K562 (cell line): ENCODE results near the gene NOP14. TPM values are rescaled to one million over a fixed set of nuclear protein-coding genes. Genes with fewer than 3 reads are reported as not detected.

Experiments
- BCLAF1 ChIP-seq, 2 experiments: fragments of 450-650 bp in 1 of 2; IDR thresholded peaks; 2 replicates each; pipeline ENCODE4 v1.6.1; 2011 to 2017; ENCODE audit warnings: low read depth in 2 of 2, antibody characterized with exemption in 1 of 2, borderline replicate concordance in 1 of 2, low read length in 1 of 2, mild to moderate bottlenecking in 1 of 2, mixed read lengths in 1 of 2; ENCODE audit not compliant: control insufficient read depth in 1 of 2
- BDP1 ChIP-seq: IDR thresholded peaks from 3 replicates; pipeline ENCODE4 v1.6.1; 2011; ENCODE audit not compliant: insufficient read length, insufficient read depth
- CHD4 ChIP-seq: fragments of 200-600 bp; sonication (generic); IDR thresholded peaks from 3 replicates; pipeline ENCODE4 v1.6.1; 2012; ENCODE audit warnings: low read depth, mild to moderate bottlenecking, mixed read lengths, low read length, inconsistent platforms; ENCODE audit not compliant: insufficient read depth, insufficient replicate concordance, poor library complexity, severe bottlenecking
- CREB3 ChIP-seq: fragments of 450-650 bp; conservative IDR thresholded peaks from 2 replicates; pipeline ENCODE4 v1.6.1; 2016; ENCODE audit warnings: missing genetic modification characterization, low read depth, mild to moderate bottlenecking, missing compliant biosample characterization, moderate library complexity
- DPF2 ChIP-seq: fragments of 450-650 bp; IDR thresholded peaks from 2 replicates; pipeline ENCODE4 v1.6.1; 2016
- E2F1 ChIP-seq: sonication (generic); formaldehyde crosslinking; IDR thresholded peaks from 2 replicates; pipeline ENCODE4 v1.8.1; 2023; ENCODE audit warnings: mild to moderate bottlenecking, missing genetic modification reagents, moderate library complexity
- FOS ChIP-seq: IDR thresholded peaks from 3 replicates; pipeline ENCODE4 v1.6.1; 2011; ENCODE audit not compliant: insufficient read length; ENCODE audit errors: extremely low read depth
- FUS ChIP-seq: fragments of 200-400 bp; formaldehyde crosslinking; optimal IDR thresholded peaks from 2 replicates; pipeline ENCODE3; 2017; ENCODE audit warnings: low read depth, low read length
- KLF6 ChIP-seq: fragments of 250-450 bp; sonication (Bioruptor Pico); IDR thresholded peaks from 2 replicates; pipeline ENCODE4 v1.4.0; 2020; ENCODE audit warnings: mild to moderate bottlenecking, moderate library complexity, borderline replicate concordance
- MLLT1 ChIP-seq, 2 experiments: fragments of 450-650 bp; IDR thresholded peaks; 2 replicates each; pipeline ENCODE4 v1.6.1; 2016
- NR2C1 ChIP-seq, 2 experiments: fragments of 450-650 bp; IDR thresholded peaks; 2 replicates each; pipeline ENCODE4 v1.6.1; 2017; ENCODE audit warnings: mild to moderate bottlenecking in 2 of 2, antibody characterized with exemption in 1 of 2, inconsistent platforms in 1 of 2, missing compliant biosample characterization in 1 of 2, missing genetic modification characterization in 1 of 2
- NR2C2 ChIP-seq, 2 experiments: fragments of 200-800 bp in 1 of 2; sonication (Bioruptor generic) in 1 of 2; sonication (generic) in 1 of 2; formaldehyde crosslinking in 1 of 2; IDR thresholded peaks; 2 replicates each; pipeline versions ENCODE4 v1.6.1 to v1.8.0; 2016 to 2022; ENCODE audit warnings: mild to moderate bottlenecking in 1 of 2, missing compliant biosample characterization in 1 of 2, missing genetic modification characterization in 1 of 2, missing genetic modification reagents in 1 of 2
- POLR2A ChIP-seq: fragments of 450-650 bp; conservative IDR thresholded peaks from 2 replicates; pipeline ENCODE4 v1.6.1; 2016
- SNAPC5 ChIP-seq: fragments of 250-450 bp; sonication (Bioruptor Pico); IDR thresholded peaks from 2 replicates; pipeline ENCODE4 v1.8.0; 2021; ENCODE audit warnings: moderate library complexity, mild to moderate bottlenecking, inconsistent platforms
- SNIP1 ChIP-seq: fragments of 450-650 bp; IDR thresholded peaks from 2 replicates; pipeline ENCODE4 v1.7.1; 2017; ENCODE audit warnings: low read depth, mild to moderate bottlenecking
- TCF3 ChIP-seq: sonication (generic); formaldehyde crosslinking; IDR thresholded peaks from 2 replicates; pipeline ENCODE4 v1.4.0; 2020; ENCODE audit warnings: mild to moderate bottlenecking, missing genetic modification reagents
- TEAD1 ChIP-seq, 2 experiments: fragments of 450-650 bp in 1 of 2; sonication (generic) in 1 of 2; formaldehyde crosslinking; IDR thresholded peaks; 2 replicates each; pipeline versions ENCODE4 v1.4.0 to v1.8.0; 2020 to 2022; ENCODE audit warnings: mild to moderate bottlenecking in 2 of 2, missing genetic modification reagents in 1 of 2
- ZNF707 ChIP-seq: fragments of 250-450 bp; sonication (Bioruptor Pico); conservative IDR thresholded peaks from 2 replicates; pipeline ENCODE4 v1.8.0; 2022; ENCODE audit warnings: inconsistent platforms, mild to moderate bottlenecking, moderate library complexity
- ZNF77 ChIP-seq: fragments of 250-450 bp; sonication (Bioruptor Pico); IDR thresholded peaks from 2 replicates; pipeline ENCODE4 v1.5.0; 2020
- polyA plus RNA-seq, 8 experiments: library from polyadenylated mRNA; depleted of rRNA in 4 of 8; stranded (reverse) in 5 of 8; unstranded in 3 of 8; fragments of >200 nt; fragmentation: Nextera tagmentation in 2 of 8; fragmentation: Illumina TruSeq in 1 of 8; extraction: Ambion mirVana in 2 of 8; extraction: Trizol in 1 of 8; gene quantifications; 2 replicates each; pipeline versions ENCODE4 v1.2.1 to v1.2.3, GENCODE V29; 2011 to 2014; ENCODE audit warnings: inconsistent platforms in 1 of 8, missing spikeins in 1 of 8
- total RNA-seq, 7 experiments: library from RNA; depleted of rRNA in 6 of 7; stranded (reverse); fragments of >200 nt in 6 of 7; fragmentation: Illumina TruSeq in 2 of 7; extraction: Trizol in 2 of 7; gene quantifications; 2 replicates each; pipeline versions ENCODE4 v1.2.1 to v1.2.3, GENCODE V29; 2011 to 2021; ENCODE audit warnings: low replicate concordance in 1 of 7

Gene NOP14
- total and polyA plus RNA-seq, 9 of the 15 experiments (the other 6 are each of a cell fraction or from before 2014, with no cell fraction given), result 12.7 to 76.0 (median 50.9) TPM

GRCh38 chr4:2937146-2937857 lies 25.9 kb downstream of the NOP14 start (continued):
- TF ChIP-seq CHD4 (no peak), TCF3 (CRISPR knock-in tag) (no peak), E2F1 (no peak), KLF6 (CRISPR knock-in tag) (no peak), POLR2A (peak; percentile 56), ZNF707 (CRISPR knock-in tag) (no peak), DPF2 (no peak), FUS (no peak), BCLAF1 (IDR thresholded peaks at IDR 0.05; ENCODE audit: borderline replicate concordance in 1 of 2, control insufficient read depth in 1 of 2, low read depth in 2 of 2, low read length in 1 of 2) (no peak), TEAD1 (CRISPR knock-in tag; IDR thresholded peaks at IDR 0.05) (0 out of 4 replicates have a peak, but pooled peaks of 1 of the 2 experiments have one; percentile 37), SNIP1 (no peak), SNAPC5 (CRISPR knock-in tag) (no peak), BDP1 (no peak), FOS (no peak), MLLT1 (IDR thresholded peaks at IDR 0.05) (no peak), ZNF77 (CRISPR knock-in tag) (no peak), NR2C1 (IDR thresholded peaks at IDR 0.05) (no peak), NR2C1 (tag; IDR thresholded peaks at IDR 0.05) (no peak), CREB3 (no peak), NR2C2 (CRISPR knock-in tag; IDR thresholded peaks at IDR 0.05) (peak; percentile 15; the same call in 1 of the 2 replicates), NR2C2 (tag; IDR thresholded peaks at IDR 0.05) (no peak)
